Psoas muscle (tissue), 8 donors: ENCODE measurements around the gene PHRF1. TPM values are rescaled to one million over a fixed set of nuclear protein-coding genes. Genes with fewer than 3 reads are reported as not detected.

ENCODE experiments used
- ATAC-seq, 4 donors: fragments of 200-7000 bp; cut with Tn5 transposase; one replicate each; pipeline ENCODE4 v1.9.1; 2020; ENCODE audit warnings: moderate library complexity in 3 of 4, mild to moderate bottlenecking in 2 of 4
- DNase-seq, 2 donors: peaks; one replicate each; pipeline ENCODE4 v3.0.0-alpha.2; 2020
- H3K27ac ChIP-seq: fragments of 200-600 bp; one replicate; pipeline ENCODE4 v1.8.0; 2022
- H3K27me3 ChIP-seq, 3 donors: fragments of 200-600 bp in 1 of 3; one replicate each; pipeline versions ENCODE4 v1.6.1 to v1.8.0; 2013 to 2022; ENCODE audit warnings: low read length in 2 of 3, mild to moderate bottlenecking in 2 of 3, moderate library complexity in 1 of 3; ENCODE audit not compliant: insufficient read depth in 3 of 3
- H3K36me3 ChIP-seq, 2 donors: fragments of 200-600 bp in 1 of 2; one replicate each; pipeline versions ENCODE4 v1.6.1 to v1.8.0; 2013 to 2022; ENCODE audit warnings: low read depth in 1 of 2, mild to moderate bottlenecking in 1 of 2, moderate library complexity in 1 of 2; ENCODE audit not compliant: insufficient read depth in 1 of 2
- H3K4me1 ChIP-seq: fragments of 200-600 bp; one replicate; pipeline ENCODE4 v1.8.0; 2022
- H3K4me3 ChIP-seq: fragments of 200-600 bp; one replicate; pipeline ENCODE4 v1.8.0; 2022; ENCODE audit warnings: mild to moderate bottlenecking
- H3K9me3 ChIP-seq: fragments of 200-600 bp; one replicate; pipeline ENCODE4 v1.8.0; 2022
- CTCF ChIP-seq: fragments of 200-600 bp; IDR thresholded peaks from one replicate; pipeline ENCODE4 v1.8.0; 2022; ENCODE audit warnings: antibody characterized with exemption
- WGBS, 3 donors: extraction: QIAGEN DNeasy Blood & Tissue Kit; methylation state at CpG; one replicate each; pipeline versions ENCODE4 v1.1.6 to v1.1.7; 2013; 5-methylcytosine and 5-hydroxymethylcytosine counted together
- intact Hi-C, 2 donors: fragments of 100-400 bp; cut with DNase I; formaldehyde crosslinking; loops; one replicate each; pipeline versions ENCODE4 v1.11.0 to v1.14.2; 2022
- polyA plus RNA-seq, 3 donors: library from polyadenylated mRNA; stranded (reverse); fragments of 200-250 nt; gene quantifications; one replicate each; pipeline ENCODE4 v1.2.3, GENCODE V29; 2013
- total RNA-seq, 4 donors: library from RNA; stranded (reverse); fragmentation: NEBNext Ultra II Directional in 2 of 4; extraction: Animal tissue kit (Norgen Biotek cat#: 25700) in 2 of 4; gene quantifications; one replicate each; pipeline versions ENCODE4 v1.2.1 to v1.2.4, GENCODE V29; 2021 to 2023
- donor health status: healthy with polysubstance abuse.
- donor health status: DM: no; HTN: no; CAD: no; lungs with moderate emphysema.
- donor health status: Bipolar disorder and iron deficiency.
- donor health status: healthy.
- donor health status: DM: yes; HTN: yes; CAD: no.
- donor health status: DM: no; HTN: no; CAD: no.
- donor health status: DM: no; HTN: no; CAD: no.
- donor health status: DM: yes; HTN: yes; CAD: no.

PHRF1 gene
- total and polyA plus RNA-seq, 7 donors = 11.7 to 31.2 (median 19.8) TPM

DNA sequence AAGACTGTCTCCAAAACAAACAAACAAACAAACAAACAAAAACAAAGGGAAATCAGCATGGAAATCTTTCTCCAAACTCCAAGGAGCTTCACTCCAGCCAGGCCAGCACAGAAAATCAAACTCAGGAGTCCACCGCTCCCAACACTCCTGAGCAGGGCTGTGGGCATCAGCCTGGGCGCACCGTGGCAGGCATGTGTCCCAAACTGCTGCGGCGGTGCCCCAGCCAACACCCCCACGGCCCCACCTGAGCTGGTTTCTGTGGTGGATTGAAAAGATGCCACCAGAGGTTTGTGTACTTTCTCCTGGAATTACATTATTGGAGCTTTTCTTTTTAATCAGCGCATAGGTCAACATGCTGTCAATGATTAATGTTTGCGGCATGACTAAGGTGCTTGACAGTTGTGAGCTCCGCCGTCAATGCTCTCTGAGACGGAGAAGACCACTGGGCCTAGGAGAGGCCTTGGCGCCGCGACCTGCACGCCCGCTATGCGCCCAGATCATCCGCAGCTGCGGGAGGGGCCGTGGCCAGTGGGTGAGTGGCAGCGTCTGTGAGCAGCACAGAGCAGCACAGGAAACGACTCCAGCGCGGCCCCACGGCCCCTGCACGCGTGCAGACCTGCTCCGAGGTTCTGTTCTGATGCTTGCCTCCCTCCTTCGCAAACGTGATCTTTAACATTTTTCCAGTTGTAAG, 78.9 kb downstream of the PHRF1 start:
- 92 to 93% (median 92%) methylated on average over 30 of the region's 30 CpGs for WGBS, 3 donors
- intact Hi-C loops = no loop called here
- Histone ChIP-seq H3K36me3 (peaks cover 0 to 54% of the 10 kb centered on the region in 2 donors), H3K4me3 (no peak overlapping the region), H3K27me3 (no peaks in the 10 kb centered on the region), H3K4me1 (no peaks in the 10 kb centered on the region), H3K9me3 (no peaks in the 10 kb centered on the region), H3K27ac (no peak overlapping the region)
- TF ChIP-seq CTCF = no peak
- DNase-seq (no peak), ATAC-seq (no peak)

GRCh38 chr11:656426-656825, 80.2 kb downstream of the PHRF1 start:
- ATAC-seq (peak in 2 of 4 donors; percentile 17 to 20), DNase-seq (no peak)
- intact Hi-C loops = no loop called here
- no peak for TF ChIP-seq CTCF
- H3K4me1 ChIP-seq = no peaks in the 10 kb centered on the region
- no peak overlapping the region for H3K27ac ChIP-seq
- H3K9me3 ChIP-seq = no peaks in the 10 kb centered on the region
- 90 to 93% (median 93%) methylated on average over 14 of the region's 14 CpGs for WGBS, 3 donors
- no peaks in the 10 kb centered on the region for H3K27me3 ChIP-seq
- peaks cover 3 to 48% of the 10 kb centered on the region in 2 donors for H3K36me3 ChIP-seq
- H3K4me3 ChIP-seq = no peak overlapping the region

GRCh38 chr11:656866-657265, 80.6 kb downstream of the PHRF1 start:
- no peaks in the 10 kb centered on the region for H3K4me1 ChIP-seq
- no peak overlapping the region for H3K4me3 ChIP-seq
- no peak for DNase-seq
- peaks cover 3 to 48% of the 10 kb centered on the region in 2 donors for H3K36me3 ChIP-seq
- 83 to 89% (median 85%) methylated on average over 7 of the region's 7 CpGs for WGBS, 3 donors
- H3K27me3 ChIP-seq = no peaks in the 10 kb centered on the region
- no peak for ATAC-seq
- no peak overlapping the region for H3K27ac ChIP-seq
- intact Hi-C loops = no loop called here
- H3K9me3 ChIP-seq = no peaks in the 10 kb centered on the region
- no peak for TF ChIP-seq CTCF

DNA sequence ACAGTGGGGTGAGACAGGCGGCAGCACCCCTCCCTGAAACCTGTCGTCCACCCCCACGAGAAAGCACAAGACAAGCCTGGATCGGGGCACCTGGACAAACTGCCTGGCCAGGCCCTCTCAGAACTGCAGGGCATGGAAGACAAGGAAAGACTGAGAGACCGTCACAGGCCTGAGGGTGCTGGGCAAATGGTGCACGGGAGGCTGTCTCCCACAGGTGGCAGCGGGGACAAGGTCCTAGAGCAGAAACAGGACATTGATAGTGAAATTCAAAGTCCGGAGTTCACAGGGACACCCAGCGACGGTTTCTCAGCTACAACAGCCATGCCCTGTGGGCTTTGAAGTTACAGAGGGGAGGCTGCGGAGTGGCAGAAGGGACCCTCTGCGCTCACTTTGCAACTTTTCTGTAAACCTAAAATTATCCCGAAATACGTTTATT, 81.4 kb downstream of the PHRF1 start:
- intact Hi-C loops = no loop called here
- H3K27ac ChIP-seq = no peak overlapping the region
- ATAC-seq (no peak), DNase-seq (no peak)
- TF ChIP-seq CTCF = no peak
- no peak overlapping the region for H3K4me3 ChIP-seq
- H3K4me1 ChIP-seq = no peaks in the 10 kb centered on the region
- peaks cover 3 to 41% of the 10 kb centered on the region in 2 donors for H3K36me3 ChIP-seq
- no peaks in the 10 kb centered on the region for H3K9me3 ChIP-seq
- no peaks in the 10 kb centered on the region for H3K27me3 ChIP-seq
- WGBS, 3 donors = 88 to 91% (median 90%) methylated on average over 14 of the region's 14 CpGs
